ENCODE data around the gene NDFIP1. TPM values are rescaled to one million over a fixed set of nuclear protein-coding genes. Genes with fewer than 3 reads are reported as not detected.

The NDFIP1 gene
- total RNA-seq, 6 experiments from 2014 or later: 57.7 to 69.9 (median 63.0) TPM

GRCh38 chr5:142129446-142130066 lies 21.0 kb downstream of the NDFIP1 start:
- no peak for TF ChIP-seq CTCF (IDR thresholded peaks at IDR 0.05)
- peaks cover 26% of the 10 kb centered on the region for H3K4me1 Mint-ChIP-seq (ENCODE audit: low read depth)
- H3K4me3 Mint-ChIP-seq: peak overlapping the region; percentile 82
- no peaks in the 10 kb centered on the region for H3K9me3 Mint-ChIP-seq
- DNase-seq: no peak
- H3K27ac Mint-ChIP-seq: peak overlapping the region; percentile 65
- H3K36me3 Mint-ChIP-seq (ENCODE audit: low read depth): peaks cover 5% of the 10 kb centered on the region; the same call in 1 of the 2 replicates
- H3K27me3 Mint-ChIP-seq (ENCODE audit: insufficient read depth): no peaks in the 10 kb centered on the region

- Mint-ChIP-seq H3K36me3 (ENCODE audit: low read depth) (no peaks in the 10 kb centered on the region; the same call in 1 of the 2 replicates), H3K27me3 (ENCODE audit: insufficient read depth) (no peaks in the 10 kb centered on the region), H3K9me3 (no peaks in the 10 kb centered on the region), H3K4me3 (no peak overlapping the region), H3K27ac (no peak overlapping the region), H3K4me1 (ENCODE audit: low read depth) (peaks cover 26% of the 10 kb centered on the region)
- no peak for TF ChIP-seq CTCF (IDR thresholded peaks at IDR 0.05)
- no peak for DNase-seq
Observed at GRCh38 chr5:142131394-142131793, 22.8 kb downstream of the NDFIP1 start.

GRCh38 chr5:142132916-142133315 lies 24.3 kb downstream of the NDFIP1 start:
- no peak for DNase-seq
- no peaks in the 10 kb centered on the region for H3K27me3 Mint-ChIP-seq (ENCODE audit: insufficient read depth)
- H3K36me3 Mint-ChIP-seq (ENCODE audit: low read depth): no peaks in the 10 kb centered on the region; the same call in 1 of the 2 replicates
- H3K4me3 Mint-ChIP-seq: no peak overlapping the region
- no peak for TF ChIP-seq CTCF (IDR thresholded peaks at IDR 0.05)
- H3K27ac Mint-ChIP-seq: no peak overlapping the region
- H3K4me1 Mint-ChIP-seq (ENCODE audit: low read depth): peaks cover 25% of the 10 kb centered on the region
- no peaks in the 10 kb centered on the region for H3K9me3 Mint-ChIP-seq

GRCh38 chr5:142133330-142134206 lies 25.0 kb downstream of the NDFIP1 start:
- no peaks in the 10 kb centered on the region; the same call in 1 of the 2 replicates for H3K36me3 Mint-ChIP-seq (ENCODE audit: low read depth)
- H3K9me3 Mint-ChIP-seq: no peaks in the 10 kb centered on the region
- no peak for TF ChIP-seq CTCF (IDR thresholded peaks at IDR 0.05)

GRCh38 chr5:142134331-142135010 lies 25.9 kb downstream of the NDFIP1 start:
- Mint-ChIP-seq H3K36me3 (ENCODE audit: low read depth) (no peaks in the 10 kb centered on the region; the same call in 1 of the 2 replicates), H3K27ac (no peak overlapping the region)
- no peak for TF ChIP-seq CTCF (IDR thresholded peaks at IDR 0.05)

More at GRCh38 chr5:142133330-142134206, 25.0 kb downstream of the NDFIP1 start:
- Mint-ChIP-seq H3K4me3 (no peak overlapping the region), H3K4me1 (ENCODE audit: low read depth) (peaks cover 19% of the 10 kb centered on the region), H3K27me3 (ENCODE audit: insufficient read depth) (no peaks in the 10 kb centered on the region), H3K27ac (no peak overlapping the region)
- no peak for DNase-seq

More at GRCh38 chr5:142134331-142135010, 25.9 kb downstream of the NDFIP1 start:
- Mint-ChIP-seq H3K4me1 (ENCODE audit: low read depth) (peaks cover 10% of the 10 kb centered on the region), H3K9me3 (no peaks in the 10 kb centered on the region), H3K27me3 (ENCODE audit: insufficient read depth) (no peaks in the 10 kb centered on the region), H3K4me3 (no peak overlapping the region)
- DNase-seq: no peak
